Measurements from ENCODE around the gene BNC1. TPM values are rescaled to one million over a fixed set of nuclear protein-coding genes. Genes with fewer than 3 reads are reported as not detected.
A peak's percentile ranks its signal among the peaks of the same experiment; 100 is the strongest.
"Not testable (repeated sequence)": the region's sequence is repeated elsewhere in the genome, so short reads cannot be mapped to it uniquely, and the experiment has no call there.

Gene BNC1
- total and polyA plus RNA-seq, 9 donors, result 0.69 to 3.0 (median 1.2) TPM

DNA sequence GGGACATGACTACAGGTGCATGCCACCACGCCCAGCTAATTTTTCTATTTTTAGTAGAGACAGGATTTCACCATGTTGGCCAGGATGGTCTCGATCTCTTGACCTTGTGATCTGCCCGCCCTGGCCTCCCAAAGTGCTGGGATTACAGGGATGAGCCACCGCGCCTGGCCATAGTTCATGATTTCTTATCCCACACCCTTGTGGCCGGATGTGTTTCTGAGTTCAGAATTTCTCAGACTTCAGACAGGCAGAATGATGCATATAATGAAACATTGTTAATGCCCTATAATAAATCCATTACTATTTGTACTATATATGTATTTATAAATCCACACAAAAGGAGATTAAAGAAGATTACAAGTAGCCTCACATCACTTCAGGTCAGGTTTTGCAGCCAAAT is 22.3 kb downstream of the BNC1 start:
- DNase-seq; H3K27ac ChIP-seq (ENCODE audit: low read length); H3K36me3 ChIP-seq (ENCODE audit: control insufficient read depth, insufficient read depth, low read length); H3K4me3 ChIP-seq (ENCODE audit: low read length); H3K9me3 ChIP-seq (replicated peaks; ENCODE audit: control insufficient read depth, low read depth, low read length); H3K27me3 ChIP-seq (ENCODE audit: control insufficient read depth, insufficient read depth, low read length); H3K4me1 ChIP-seq (ENCODE audit: control insufficient read depth, insufficient read depth, low read length): not testable (repeated sequence)
- WGBS (ENCODE audit: insufficient coverage), result 81% methylated on average over 3 of the region's 6 CpGs

DNA sequence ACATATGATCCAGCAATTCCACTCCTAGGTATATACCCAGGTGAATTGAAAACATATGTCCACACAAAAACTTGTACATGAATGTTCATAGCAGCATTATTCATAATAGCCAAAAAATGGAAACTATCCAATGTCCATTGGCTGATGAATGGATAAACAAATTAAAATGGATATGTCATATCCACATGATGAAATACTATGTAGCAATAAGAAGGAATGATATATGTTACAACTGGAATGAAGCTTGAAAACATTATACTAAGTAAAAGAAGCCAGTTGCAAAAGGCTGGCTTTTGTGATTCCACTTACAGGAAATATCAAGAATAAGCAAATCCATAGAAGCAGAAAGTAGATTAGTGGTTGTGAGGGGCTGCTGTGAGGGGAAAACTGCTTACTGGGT is 33.7 kb downstream of the BNC1 start:
- Histone ChIP-seq H3K4me1 (ENCODE audit: control insufficient read depth, insufficient read depth, low read length) (no peaks in the 10 kb centered on the region), H3K27me3 (ENCODE audit: control insufficient read depth, insufficient read depth, low read length) (peaks cover 7% of the 10 kb centered on the region), H3K9me3 (replicated peaks; ENCODE audit: control insufficient read depth, low read depth, low read length) (no peaks in the 10 kb centered on the region), H3K36me3 (ENCODE audit: control insufficient read depth, insufficient read depth, low read length) (no peaks in the 10 kb centered on the region), H3K4me3 (ENCODE audit: low read length) (no peak overlapping the region), H3K27ac (ENCODE audit: low read length) (no peak overlapping the region)
- no peak for DNase-seq

DNA sequence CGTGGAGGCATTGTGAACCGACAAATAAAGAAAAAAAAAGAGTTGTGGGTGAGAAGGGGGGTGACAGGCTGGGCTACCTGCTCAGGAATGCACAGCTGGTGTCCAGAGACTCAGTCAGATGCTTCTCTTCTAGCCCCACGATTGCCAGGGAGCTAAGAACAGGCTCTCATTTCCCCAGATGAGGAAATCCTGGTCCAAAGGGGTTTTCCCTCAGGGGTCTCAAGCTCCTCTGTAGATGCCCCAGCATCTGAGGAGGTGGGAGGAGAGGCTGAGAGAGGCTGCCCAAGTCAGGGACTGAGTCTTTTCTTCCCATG is 35.5 kb downstream of the BNC1 start:
- Histone ChIP-seq H3K36me3 (ENCODE audit: control insufficient read depth, insufficient read depth, low read length) (no peaks in the 10 kb centered on the region), H3K4me3 (ENCODE audit: low read length) (no peak overlapping the region), H3K4me1 (ENCODE audit: control insufficient read depth, insufficient read depth, low read length) (no peaks in the 10 kb centered on the region), H3K9me3 (replicated peaks; ENCODE audit: control insufficient read depth, low read depth, low read length) (no peaks in the 10 kb centered on the region), H3K27me3 (ENCODE audit: control insufficient read depth, insufficient read depth, low read length) (peaks cover 7% of the 10 kb centered on the region), H3K27ac (ENCODE audit: low read length) (no peak overlapping the region)
- peak; percentile 2 for DNase-seq
- no CpG with 5 or more reads among the region's 3 CpGs for WGBS (ENCODE audit: insufficient coverage)

DNA sequence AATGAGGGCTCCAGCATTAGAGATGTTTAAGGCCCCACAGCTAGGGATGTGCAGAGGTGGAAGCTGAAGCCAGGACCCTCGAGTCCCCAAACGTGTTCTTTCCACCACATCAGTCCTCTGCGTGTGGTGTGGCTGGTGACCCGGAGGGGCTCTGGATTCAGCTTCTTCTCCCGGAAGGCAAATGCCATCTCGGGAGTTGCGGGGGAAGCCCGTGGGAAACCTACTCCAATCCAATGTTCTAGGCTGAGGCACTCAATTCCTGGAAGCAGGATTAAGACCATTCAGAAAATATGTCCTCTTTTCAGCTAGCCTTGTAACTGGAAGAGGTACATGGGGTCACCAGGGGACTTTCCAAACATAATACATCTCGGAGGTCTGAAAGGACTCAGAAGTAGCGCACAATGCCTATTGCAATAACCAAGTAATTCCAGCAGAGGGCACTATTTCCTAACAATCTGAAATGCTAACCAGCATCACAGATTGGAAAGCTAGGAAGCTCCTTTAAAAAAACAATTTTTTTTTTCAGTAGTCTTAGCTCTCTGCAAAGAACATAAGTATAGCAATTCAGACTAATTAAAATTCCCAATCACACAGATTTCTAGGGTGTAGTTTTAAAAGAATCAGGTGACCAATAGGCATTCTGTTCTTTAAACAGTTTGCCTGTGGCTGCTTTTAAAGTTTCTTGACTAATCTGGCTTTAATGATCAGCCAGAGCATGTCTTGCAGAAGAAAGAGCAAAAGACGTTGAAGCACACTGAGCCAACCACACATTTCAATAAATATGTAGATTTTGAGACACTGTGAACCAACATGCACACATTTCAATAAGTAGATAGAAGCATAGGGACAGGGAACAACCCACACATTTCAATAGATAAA is 36.1 kb downstream of the BNC1 start:
- Histone ChIP-seq H3K27me3 (ENCODE audit: control insufficient read depth, insufficient read depth, low read length) (peaks cover 7% of the 10 kb centered on the region), H3K4me1 (ENCODE audit: control insufficient read depth, insufficient read depth, low read length) (no peaks in the 10 kb centered on the region), H3K9me3 (replicated peaks; ENCODE audit: control insufficient read depth, low read depth, low read length) (no peaks in the 10 kb centered on the region), H3K36me3 (ENCODE audit: control insufficient read depth, insufficient read depth, low read length) (no peaks in the 10 kb centered on the region), H3K4me3 (ENCODE audit: low read length) (no peak overlapping the region), H3K27ac (ENCODE audit: low read length) (no peak overlapping the region)
- WGBS (ENCODE audit: insufficient coverage), result 23% methylated on average over 6 of the region's 11 CpGs
- peak; percentile 84 for DNase-seq

DNA sequence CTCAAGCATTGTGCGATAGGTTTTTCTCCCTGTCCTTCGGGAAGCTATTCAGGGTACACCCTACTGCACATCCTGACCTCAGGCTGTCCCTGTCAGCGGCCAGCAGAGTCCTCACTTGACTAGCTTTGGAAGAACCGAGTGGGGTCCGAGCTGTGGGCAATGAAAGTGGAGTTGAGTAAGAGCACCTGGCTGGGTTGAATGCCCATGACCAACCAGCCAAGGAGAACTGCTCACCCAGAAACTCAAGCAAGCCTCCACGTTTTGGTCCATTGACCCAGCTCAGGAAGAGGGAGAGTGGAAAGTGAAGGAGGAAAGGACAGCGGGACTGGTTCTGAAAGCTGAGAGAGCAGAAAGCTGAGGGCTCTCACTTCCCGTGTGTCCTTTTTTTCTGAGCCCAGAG is 40.8 kb downstream of the BNC1 start:
- peaks cover 4% of the 10 kb centered on the region for H3K9me3 ChIP-seq (replicated peaks; ENCODE audit: control insufficient read depth, low read depth, low read length)
- H3K4me1 ChIP-seq (ENCODE audit: control insufficient read depth, insufficient read depth, low read length), result no peaks in the 10 kb centered on the region
- no peak for DNase-seq
- H3K27ac ChIP-seq (ENCODE audit: low read length), result no peak overlapping the region
- peaks cover 7% of the 10 kb centered on the region for H3K27me3 ChIP-seq (ENCODE audit: control insufficient read depth, insufficient read depth, low read length)
- no peak overlapping the region for H3K4me3 ChIP-seq (ENCODE audit: low read length)
- WGBS (ENCODE audit: insufficient coverage), result 71% methylated on average over 5 of the region's 8 CpGs
- H3K36me3 ChIP-seq (ENCODE audit: control insufficient read depth, insufficient read depth, low read length), result no peaks in the 10 kb centered on the region

DNA sequence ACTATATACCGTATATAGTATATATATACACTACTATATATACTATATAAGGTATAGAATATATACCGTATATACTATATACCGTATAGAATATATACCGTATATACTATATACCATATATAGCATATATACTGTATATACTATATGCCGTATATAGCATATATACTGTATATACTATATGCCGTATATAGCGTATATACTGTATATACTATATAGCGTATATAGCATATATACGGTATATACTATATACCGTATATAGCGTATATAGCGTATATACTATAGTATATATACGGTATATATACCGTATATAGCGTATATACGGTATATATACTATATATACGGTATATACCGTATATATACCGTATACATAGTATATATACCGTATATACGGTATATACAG is 54.2 kb downstream of the BNC1 start:
- H3K4me1 ChIP-seq (ENCODE audit: control insufficient read depth, insufficient read depth, low read length), result no peaks in the 10 kb centered on the region
- no peak for DNase-seq
- no peak overlapping the region for H3K4me3 ChIP-seq (ENCODE audit: low read length)
- no peaks in the 10 kb centered on the region for H3K9me3 ChIP-seq (replicated peaks; ENCODE audit: control insufficient read depth, low read depth, low read length)
- no peaks in the 10 kb centered on the region for H3K27me3 ChIP-seq (ENCODE audit: control insufficient read depth, insufficient read depth, low read length)
- H3K27ac ChIP-seq (ENCODE audit: low read length), result no peak overlapping the region
- no CpG with 5 or more reads among the region's 21 CpGs for WGBS (ENCODE audit: insufficient coverage)
- no peaks in the 10 kb centered on the region for H3K36me3 ChIP-seq (ENCODE audit: control insufficient read depth, insufficient read depth, low read length)

DNA sequence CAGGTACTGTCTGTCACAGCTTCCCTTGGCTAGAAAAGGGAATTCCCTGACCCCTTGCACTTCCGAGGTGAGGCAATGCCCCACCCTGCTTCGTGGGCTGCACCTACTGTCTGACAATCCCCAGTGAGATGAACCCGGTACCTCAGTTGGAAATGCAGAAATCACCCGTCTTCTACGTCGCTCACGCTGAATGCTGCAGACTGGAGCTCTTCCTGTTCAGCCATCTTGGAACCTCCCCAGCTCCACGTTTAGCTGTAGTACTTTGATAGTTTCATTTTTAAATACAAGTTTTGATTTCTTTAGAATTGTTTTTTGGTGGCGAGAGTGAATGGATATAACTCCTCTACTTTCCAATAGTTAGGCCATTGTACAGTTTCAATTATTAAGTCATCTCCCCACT is 59.0 kb downstream of the BNC1 start:
- Histone ChIP-seq H3K4me1 (ENCODE audit: control insufficient read depth, insufficient read depth, low read length) (no peaks in the 10 kb centered on the region), H3K9me3 (replicated peaks; ENCODE audit: control insufficient read depth, low read depth, low read length) (no peaks in the 10 kb centered on the region), H3K36me3 (ENCODE audit: control insufficient read depth, insufficient read depth, low read length) (no peaks in the 10 kb centered on the region), H3K4me3 (ENCODE audit: low read length) (no peak overlapping the region), H3K27ac (ENCODE audit: low read length) (no peak overlapping the region), H3K27me3 (ENCODE audit: control insufficient read depth, insufficient read depth, low read length) (no peaks in the 10 kb centered on the region)
- DNase-seq, result no peak
- WGBS (ENCODE audit: insufficient coverage), result 87% methylated on average over 7 of the region's 9 CpGs

DNA sequence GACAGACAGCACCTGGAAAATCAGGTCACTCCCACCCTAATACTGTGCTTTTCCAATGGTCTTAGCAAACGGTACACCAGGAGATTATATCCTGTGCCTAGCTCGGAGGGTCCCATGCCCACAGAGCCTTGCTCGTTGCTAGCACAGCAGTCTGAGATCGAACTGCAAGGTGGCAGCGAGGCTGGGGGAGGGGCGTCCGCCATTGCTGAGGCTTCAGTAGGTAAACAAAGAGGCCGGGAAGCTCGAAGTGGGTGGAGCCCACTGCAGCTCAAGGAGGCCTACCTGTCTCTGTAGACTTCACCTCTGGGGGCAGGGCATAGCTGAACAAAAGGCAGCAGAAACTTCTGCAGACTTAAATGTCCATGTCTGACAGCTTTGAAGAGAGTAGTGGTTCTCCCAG is 62.7 kb downstream of the BNC1 start:
- WGBS (ENCODE audit: insufficient coverage), result 93% methylated on average over 9 of the region's 9 CpGs
- not testable (repeated sequence) for H3K27me3 ChIP-seq (ENCODE audit: control insufficient read depth, insufficient read depth, low read length); H3K27ac ChIP-seq (ENCODE audit: low read length); DNase-seq; H3K9me3 ChIP-seq (replicated peaks; ENCODE audit: control insufficient read depth, low read depth, low read length); H3K36me3 ChIP-seq (ENCODE audit: control insufficient read depth, insufficient read depth, low read length); H3K4me1 ChIP-seq (ENCODE audit: control insufficient read depth, insufficient read depth, low read length); H3K4me3 ChIP-seq (ENCODE audit: low read length)

DNA sequence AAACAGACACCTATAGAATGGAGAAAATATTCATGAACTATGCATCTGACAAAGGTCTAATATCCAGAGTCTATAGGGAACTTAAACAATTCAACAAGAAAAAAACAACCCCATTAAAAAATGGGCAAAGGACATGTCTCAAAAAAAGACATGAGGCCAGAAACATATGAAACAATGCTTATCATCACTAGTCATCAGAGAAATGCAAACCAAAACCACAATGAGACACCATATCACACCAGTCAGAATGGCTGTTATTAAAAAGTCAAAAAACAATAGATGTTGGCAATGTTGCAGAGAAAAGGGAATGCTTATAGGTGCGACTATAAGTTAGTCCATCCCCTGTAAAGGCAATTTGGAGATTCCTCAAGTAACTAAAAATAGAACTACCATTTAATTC is 65.4 kb downstream of the BNC1 start:
- WGBS (ENCODE audit: insufficient coverage), result no CpG with 5 or more reads among the region's 1 CpG
- Histone ChIP-seq H3K4me3 (ENCODE audit: low read length) (no peak overlapping the region), H3K27ac (ENCODE audit: low read length) (no peak overlapping the region), H3K9me3 (replicated peaks; ENCODE audit: control insufficient read depth, low read depth, low read length) (no peaks in the 10 kb centered on the region), H3K4me1 (ENCODE audit: control insufficient read depth, insufficient read depth, low read length) (no peaks in the 10 kb centered on the region), H3K36me3 (ENCODE audit: control insufficient read depth, insufficient read depth, low read length) (no peaks in the 10 kb centered on the region), H3K27me3 (ENCODE audit: control insufficient read depth, insufficient read depth, low read length) (no peaks in the 10 kb centered on the region)
- DNase-seq, result no peak

DNA sequence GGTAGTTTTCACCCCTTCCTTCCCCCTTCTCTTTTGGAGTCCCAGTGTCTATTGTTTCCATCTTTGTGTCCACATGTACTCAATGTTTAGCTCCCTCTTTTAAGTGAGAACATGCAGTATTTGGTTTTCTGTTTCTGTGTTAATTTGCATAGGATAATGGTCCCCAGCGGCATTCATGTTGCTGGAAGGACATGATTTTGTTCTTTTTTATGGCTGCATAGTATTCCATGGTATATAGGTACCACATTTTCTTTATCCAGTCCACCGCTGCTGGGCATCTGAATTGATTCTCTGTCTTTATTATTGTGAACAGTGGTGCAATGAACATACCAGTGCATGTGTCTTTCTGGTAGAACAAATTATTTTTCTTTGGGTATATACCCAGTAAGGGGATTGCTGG is 69.2 kb downstream of the BNC1 start:
- Histone ChIP-seq H3K4me1 (ENCODE audit: control insufficient read depth, insufficient read depth, low read length) (no peaks in the 10 kb centered on the region), H3K36me3 (ENCODE audit: control insufficient read depth, insufficient read depth, low read length) (no peaks in the 10 kb centered on the region), H3K27me3 (ENCODE audit: control insufficient read depth, insufficient read depth, low read length) (no peaks in the 10 kb centered on the region), H3K27ac (ENCODE audit: low read length) (no peak overlapping the region), H3K4me3 (ENCODE audit: low read length) (no peak overlapping the region), H3K9me3 (replicated peaks; ENCODE audit: control insufficient read depth, low read depth, low read length) (no peaks in the 10 kb centered on the region)
- no peak for DNase-seq
- no CpG with 5 or more reads among the region's 2 CpGs for WGBS (ENCODE audit: insufficient coverage)

DNA sequence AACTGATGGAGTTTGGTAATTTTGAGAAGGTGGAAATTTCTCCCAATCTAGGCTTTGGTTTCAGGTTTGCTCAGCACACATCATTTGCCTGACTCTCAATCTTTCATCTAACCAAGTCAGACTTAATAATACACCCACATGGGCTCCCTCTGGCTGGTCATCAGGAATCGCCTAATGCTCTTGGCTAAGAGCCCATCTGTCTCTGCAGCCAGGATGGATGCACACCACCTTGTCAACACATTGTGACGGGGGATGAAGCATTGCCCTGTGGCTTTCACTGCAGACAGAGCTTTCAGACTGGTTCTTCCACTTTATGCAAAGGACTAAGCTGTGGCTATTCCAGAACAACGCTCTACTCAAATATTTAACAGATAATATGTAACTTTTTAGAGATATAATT is 73.8 kb downstream of the BNC1 start:
- WGBS (ENCODE audit: insufficient coverage), result no CpG with 5 or more reads among the region's 3 CpGs
- H3K4me1 ChIP-seq (ENCODE audit: control insufficient read depth, insufficient read depth, low read length), result peaks cover 4% of the 10 kb centered on the region

More for the DNA sequence above, 73.8 kb downstream of the BNC1 start:
- Histone ChIP-seq H3K36me3 (ENCODE audit: control insufficient read depth, insufficient read depth, low read length) (no peaks in the 10 kb centered on the region), H3K4me3 (ENCODE audit: low read length) (no peak overlapping the region), H3K27ac (ENCODE audit: low read length) (no peak overlapping the region), H3K27me3 (ENCODE audit: control insufficient read depth, insufficient read depth, low read length) (peaks cover 2% of the 10 kb centered on the region), H3K9me3 (replicated peaks; ENCODE audit: control insufficient read depth, low read depth, low read length) (no peaks in the 10 kb centered on the region)
- DNase-seq, result no peak

Data from muscle of leg (tissue), 11 donors.